ENCODE results near the gene WBP2.

Gene WBP2

DNA sequence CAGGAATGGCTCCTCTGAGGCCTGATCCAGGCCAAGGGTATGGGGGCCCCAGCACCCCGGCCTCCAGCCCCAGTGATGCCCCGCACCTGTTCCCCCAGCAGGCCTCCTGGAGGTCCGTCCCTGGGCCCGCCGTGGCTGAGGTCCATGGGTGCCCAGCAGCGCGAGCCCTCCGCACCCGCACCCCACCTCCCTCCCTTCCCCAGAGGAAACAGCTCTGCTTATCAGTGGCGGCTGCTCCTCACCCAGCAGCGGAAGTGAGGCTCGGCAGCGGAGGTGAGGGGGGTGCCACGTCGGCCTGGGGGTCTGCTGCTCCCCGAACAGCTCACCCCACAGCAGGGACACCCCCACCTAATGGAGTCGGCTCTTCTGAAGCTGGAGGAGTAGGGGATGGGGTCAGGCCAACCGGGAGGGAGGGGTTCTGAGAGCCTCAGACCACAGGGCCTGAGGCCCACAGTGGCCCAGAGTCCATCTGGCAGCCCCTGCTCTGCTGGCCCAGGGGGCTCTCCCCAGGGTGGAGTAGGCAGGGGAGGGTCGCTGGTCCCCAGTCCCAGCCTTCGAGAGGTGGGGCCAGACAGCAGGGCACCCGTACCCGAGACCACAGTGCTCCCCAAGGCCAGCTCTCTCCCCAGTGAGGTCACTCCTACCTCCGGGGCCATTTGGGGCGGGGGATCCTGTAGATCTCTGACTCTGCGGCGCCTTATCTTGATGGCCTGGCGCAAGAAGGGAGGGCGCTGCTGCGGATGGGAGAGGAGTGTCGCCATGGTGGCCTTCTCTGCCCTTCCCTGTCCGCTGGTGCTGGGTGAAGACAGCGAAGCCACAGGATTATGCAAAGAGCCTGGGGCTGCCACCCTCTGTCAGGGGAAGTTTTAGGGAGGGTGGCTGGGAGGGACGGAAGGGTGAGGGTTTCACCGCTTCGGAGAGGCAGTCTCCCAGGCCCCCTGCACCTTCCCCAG is 11.3 kb downstream of the WBP2 start, which contains the start of gene UNC13D:
TSS of gene UNC13D (minus strand) at position 828 of the 953 bp plus-strand sequence. CDS start at position 761, 67 bp downstream.
- DNase-seq = no peak

DNA sequence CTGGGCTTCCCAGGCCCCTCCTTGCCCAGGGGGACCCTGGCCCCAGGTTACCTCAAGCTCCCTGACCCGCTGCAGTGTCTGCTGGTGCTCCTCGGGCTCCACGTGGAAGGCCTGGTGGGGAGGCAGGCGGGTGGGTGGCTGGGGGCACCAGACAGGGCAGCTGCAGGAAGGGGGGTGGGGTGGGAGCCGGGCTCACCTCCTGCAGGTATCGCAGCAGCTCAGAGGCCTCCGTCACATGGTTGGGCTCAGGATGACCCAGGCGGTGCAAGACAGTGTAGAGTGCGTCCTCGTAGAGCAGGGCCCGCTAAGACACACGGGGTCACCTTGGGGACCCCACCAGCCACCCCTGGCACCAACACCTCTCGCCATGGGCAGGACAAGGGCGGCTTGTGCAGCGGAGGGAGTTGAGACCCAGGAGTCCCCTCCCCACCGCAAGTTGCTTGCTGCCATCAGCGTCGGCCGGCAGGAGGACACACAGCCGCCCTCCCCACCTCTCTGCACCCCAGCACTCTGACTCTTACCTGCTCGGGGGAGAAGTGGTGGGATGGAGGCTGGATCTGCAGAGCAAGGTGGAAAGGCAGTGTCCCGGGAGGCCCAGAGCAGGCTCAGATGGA is 12.1 kb downstream of the WBP2 start:
- no peak for DNase-seq

DNA sequence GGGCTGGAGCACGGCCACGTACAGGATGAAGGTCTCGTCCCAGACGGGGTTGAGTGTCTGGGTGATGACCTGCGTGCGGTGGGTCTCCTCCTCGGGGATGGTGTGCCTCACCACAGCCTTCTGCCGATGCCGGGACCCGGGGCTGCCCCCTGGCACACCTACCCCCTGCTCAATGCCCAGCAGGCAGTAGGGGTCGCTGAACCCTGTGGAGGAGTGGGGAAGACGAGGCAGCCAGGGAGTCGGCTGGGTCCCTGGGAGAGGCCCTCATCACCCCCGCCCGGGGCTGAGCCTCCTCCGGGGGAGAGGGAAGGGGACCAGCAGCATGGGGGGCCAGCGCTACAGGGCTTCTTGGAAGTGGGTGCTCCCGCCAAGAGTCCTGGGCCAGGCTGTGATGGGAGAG is 12.7 kb downstream of the WBP2 start:
- DNase-seq = no peak

DNA sequence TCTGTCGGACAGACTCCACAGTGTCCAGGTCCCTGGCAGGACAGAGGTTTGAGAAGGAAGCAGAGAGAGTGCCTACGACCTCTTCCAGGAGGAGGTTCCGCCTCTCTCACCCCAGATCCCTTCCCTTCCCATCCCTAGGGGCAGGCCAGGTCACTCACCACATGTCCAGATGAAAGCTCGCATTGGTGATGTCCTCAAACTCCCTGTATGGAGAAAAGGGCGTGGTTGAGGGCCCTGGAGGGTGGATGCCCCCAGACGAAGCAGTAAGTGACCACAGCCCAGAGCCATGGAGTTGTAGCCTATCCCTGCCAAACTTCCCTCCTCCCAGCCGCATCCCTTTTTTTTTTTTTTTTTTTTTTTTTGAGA is 14.4 kb downstream of the WBP2 start:
- DNase-seq = no peak

DNA sequence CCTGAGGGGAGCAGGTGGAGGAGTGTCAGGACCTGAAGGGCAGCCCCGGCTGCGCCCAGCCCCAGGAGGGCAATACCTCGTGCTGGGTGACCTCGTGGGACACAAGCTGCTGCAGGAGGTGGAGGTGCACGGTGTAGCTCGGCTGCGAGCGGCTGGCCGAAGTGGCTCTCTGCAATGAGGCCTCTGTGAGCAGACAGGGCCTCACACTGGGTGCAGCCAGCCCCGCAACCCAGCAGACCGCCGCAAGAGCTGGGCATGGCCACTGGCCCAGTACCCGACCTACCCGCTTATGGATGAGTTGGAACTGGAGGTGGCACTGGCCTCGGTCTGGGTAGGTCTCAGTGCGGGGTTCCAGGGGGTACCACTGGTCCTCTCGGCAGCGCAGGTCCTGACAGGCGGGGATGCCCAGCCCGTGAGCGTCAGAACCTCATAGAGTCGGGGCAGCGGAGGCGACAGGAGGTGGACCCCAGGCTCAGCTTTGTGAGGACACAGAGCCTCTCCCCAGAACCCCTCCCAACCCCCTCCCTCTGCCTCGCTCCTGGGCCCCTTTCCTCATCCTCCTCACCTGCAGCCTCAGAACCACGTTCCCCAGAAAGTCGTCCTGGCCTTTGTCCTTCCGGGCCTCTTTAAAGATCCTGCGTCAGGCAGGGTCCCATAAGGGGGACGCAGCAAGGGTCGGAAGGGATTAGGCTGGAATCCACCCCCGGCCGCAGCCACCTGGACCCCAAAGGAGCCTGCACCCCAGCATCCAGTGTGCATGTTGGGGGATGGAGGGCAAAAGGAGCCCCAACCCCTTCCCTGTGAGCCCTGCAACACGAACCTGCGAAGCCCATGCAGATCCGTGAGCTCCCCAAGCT is 15.0 kb downstream of the WBP2 start:
- no peak for DNase-seq

DNA sequence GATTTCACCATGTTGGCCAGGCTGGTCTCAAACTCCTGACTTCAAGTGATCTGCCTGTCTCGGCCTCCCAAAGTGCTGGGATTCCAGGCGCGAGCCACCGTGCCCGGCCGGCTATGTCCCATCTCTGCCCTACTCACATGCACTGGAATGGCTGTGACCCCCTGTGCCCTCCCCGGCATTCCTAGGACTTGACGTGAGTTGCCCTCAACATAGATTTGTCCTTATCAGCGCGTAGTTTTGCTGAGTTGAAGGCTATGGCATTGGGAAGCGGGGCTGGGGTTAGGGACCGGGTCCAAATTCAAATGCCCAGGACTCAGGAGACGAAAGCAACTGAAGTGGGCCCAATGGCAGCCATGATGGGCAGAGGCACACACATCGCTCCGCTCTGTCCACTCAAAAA is 16.7 kb downstream of the WBP2 start:
- no peak for DNase-seq

DNA sequence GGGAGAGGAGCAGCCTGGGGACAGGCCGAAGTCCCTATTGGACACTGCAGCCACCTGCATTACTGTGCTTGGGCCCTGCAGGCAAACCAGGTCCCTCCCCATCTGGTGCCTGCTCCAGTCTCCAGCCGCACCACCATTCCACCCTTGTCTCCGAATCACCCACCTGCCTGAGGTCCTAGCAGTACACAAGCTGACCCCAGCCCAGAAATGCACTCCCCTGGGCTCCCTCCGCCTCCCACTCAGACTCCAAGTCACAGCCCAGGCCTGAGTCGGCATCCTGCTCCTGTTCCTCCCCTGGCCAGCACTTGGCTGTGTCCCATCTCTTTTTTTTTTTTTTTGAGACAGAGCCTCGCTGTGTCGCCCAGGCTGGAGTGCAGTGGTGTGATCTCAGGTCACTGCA is 17.2 kb downstream of the WBP2 start:
- DNase-seq = no peak

DNA sequence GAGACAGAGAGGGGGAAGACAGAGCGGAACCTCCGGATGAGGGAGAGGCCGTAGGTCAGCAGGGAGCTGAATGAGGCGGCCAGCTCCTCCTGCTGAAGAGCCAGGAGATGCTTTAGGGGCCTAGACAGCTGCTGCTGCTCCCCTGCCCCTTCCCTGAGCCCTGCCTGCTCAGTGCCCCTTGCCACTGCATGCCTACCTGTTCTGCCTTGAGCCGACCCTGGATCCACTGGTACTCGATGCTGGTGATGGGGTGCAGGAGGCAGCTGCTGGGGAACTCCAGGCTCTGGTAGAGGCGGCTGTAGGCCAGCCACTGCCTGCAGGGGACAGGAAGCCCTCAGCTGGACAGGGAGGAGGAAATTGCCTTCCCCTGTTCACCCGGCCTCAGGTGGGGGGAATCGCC is 18.5 kb downstream of the WBP2 start:
- no peak for DNase-seq

DNA sequence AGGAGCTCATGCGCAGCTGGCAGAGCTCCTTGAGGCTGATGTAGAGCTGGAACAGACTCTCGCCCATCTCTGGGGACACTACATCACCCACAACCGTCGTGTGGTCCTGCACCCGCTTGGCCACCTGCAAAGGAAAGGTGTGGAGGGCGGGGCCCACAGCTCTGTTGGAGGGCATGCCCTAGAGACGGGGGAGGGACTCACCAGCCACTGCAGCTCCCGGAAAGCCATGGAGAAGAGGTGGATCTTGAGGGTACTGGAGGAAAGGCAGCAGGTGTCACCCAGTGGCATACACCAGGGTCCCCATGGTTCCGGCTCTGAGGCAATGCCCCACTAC is 19.5 kb downstream of the WBP2 start:
- no peak for DNase-seq

DNA sequence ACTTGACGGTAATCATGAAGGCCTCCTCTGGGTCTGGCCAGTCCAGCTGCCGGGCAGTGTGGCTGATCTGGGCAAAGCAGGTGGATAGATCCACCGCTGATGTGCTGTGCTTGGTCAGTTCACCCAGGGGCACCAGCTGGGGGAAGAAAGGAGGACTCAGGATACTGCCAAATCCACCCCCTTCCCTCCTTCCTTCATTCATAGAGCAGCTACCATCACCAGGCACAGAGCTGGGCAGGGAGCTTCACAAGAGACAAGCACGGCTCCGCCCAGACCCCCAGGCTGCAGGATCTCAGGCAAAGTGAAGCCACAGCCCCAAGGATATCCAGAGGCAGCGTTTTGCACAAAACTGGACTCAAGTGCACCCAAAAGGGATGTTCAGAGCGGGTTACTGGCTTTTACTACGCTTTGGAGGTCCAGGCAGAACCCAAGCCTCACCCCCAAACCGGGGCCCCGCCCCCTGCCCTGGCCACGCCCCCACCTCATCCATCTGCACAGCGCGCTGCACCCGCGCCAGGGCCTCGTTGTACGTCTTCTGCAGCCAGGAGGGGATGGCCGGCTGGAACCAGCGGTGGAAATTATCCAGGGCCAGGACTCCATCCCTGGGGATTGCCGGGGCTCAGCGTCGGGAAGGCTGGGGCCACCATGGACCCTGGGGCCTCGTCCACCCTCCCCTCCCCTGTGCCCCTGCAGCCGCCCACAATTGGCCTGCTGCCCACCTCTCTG is 20.0 kb downstream of the WBP2 start:
- no peak for DNase-seq

DNA sequence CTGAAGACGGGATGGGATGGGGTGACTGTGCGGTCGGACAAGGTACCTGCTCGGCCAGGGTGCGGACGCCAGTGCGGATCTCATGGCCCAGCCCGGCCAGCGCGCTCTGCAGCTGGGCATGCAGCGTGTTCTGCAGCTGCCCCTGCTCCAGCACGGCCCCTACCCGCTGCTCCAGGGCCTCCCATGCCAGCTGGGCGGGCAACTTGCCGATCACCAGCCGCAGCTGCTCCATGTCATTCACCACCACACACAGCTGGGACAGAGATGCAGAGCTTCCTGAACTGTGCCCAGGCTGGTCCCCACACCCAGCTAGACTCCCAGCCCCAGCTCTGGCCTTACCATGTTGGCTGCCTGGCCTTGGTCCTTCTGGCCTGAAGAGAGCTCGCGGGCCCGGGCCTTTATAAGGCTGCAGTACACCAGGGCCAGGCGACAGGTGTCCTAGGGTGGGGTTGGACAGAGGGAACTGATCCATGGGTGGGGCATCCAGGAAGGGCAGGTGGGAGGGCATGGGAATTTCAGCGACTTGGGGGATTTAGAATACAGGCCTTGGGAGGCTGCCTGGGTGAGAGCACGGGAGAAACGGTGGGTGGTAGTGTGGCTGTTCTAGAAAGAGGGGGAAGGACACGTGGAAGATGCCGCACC is 20.7 kb downstream of the WBP2 start:
- DNase-seq = no peak

DNA sequence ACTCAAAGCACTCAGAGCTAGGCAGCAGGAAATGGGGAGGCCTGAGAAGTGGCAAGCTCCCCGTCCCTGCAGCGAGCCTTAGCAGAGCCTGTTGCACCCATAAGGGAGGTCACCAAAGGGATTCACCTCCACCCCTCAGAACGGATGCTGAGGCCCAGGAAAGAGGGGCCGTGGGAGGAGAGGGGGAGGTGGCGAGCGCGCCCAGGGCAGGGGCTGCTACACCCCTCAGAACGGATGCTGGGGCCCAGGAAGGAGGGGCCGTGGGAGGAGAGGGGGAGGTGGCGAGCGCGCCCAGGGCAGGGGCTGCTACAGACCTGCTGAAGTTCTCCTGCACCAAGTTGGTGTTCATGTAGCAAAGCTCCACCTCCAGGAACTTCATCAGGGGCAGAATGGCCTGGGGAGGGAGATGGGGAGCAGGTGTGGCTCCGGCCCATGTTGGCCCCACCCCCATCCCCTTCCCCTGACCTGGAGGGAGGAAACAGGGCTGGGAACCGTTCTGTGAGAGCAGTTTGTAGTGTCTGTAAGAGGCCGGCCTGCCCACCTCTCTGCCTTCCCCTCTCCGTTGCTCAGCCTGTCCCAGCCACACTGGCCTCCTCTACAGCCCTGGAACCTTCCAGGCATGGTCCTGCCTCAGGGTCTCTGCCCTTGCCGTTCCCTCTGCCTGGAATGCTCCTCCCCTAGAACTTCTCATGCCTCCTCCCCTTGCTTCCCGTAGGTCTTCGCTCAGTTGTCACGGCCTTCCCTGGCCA is 22.3 kb downstream of the WBP2 start:
- DNase-seq = no peak

DNA sequence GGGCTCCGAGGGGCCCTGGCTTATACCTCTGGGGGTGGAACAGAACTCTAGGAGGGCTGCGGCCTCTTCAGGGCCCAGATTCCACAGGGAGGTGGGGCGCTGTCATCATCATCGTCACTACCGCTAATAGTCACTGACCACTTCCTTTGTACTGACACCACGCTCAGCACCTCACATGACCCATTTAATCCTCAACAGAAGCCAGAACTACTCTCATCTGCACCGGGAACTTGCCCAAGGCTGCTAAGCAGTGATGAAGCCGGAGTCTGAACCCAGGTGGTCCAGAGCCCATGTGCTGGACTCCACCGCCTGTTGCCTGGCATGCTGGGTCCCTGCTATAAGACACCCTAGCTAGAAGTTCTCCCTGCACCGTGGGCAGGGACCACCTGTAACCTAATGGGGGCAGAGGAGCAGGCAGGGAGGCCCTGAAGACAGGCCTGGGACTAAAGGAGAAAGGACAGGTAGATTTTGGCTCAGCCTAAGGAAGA is 22.9 kb downstream of the WBP2 start:
- DNase-seq = no peak

DNA sequence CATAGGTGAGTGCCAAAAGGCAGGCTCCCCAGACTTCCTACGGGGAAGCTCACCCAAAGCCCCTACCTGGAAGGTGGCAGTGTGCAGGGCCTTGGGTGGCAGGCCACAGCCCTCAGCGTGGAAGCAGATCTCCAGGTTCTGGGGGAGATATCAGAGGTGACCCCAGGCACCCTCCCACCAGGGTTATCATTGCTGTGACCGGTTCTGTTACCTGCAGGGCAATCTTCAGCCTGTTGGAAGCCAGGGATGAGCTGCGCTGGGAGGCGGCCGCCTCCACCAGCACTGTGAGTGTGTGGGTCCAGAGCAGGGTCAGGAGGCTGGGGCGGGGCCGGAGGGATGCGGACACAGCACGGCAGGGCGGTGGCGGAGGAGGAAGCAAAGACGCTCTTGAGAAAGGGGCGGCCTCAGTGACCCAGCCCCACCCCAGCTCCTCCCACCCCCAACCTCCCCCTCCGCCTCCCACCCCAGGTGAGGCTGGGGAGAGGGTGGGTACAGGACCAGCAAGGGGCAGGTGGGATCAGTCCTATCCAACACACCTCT is 24.0 kb downstream of the WBP2 start:
- DNase-seq = no peak

DNA sequence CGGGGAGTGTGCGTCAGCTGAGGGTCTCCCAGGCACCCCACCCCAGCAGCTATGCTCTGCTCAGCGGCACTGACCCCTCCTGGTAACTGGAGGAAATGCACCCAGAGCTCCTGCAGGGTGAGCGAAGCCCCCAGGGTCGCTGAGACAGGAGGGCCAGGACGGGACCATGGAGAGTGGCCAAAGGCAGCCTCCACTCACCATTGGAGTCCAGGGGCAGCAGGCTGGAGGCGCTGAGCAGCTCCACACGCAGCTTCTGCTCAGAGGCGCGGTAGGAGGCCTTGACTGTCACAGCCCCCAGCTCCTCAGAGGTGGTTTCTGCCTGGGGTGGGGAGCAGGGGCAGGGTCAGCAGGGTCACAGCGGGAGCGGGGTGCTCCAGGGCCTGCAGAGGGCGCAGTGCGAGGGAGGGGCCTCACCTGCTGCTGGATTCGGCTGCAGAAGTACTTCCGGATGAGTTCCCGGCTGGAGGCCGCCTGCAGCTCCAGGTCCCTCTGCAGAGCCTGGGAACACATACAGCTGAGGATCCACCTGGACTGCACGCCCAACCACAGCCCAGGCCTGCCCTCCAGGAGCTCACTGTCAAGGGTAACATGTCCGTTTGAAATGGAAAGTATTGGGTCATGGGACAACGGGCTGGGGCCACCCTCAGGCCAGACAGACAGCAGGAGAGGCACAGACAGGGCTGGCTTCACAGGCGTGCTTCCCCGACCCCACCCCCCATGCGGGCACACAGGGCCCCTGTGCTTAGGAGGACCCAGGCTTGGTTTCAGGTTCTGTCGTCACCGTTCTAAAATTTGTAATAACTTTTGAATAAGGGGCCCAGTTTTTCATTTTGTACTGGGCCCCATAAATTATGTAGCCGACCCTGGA is 24.7 kb downstream of the WBP2 start:
- no peak for DNase-seq

DNA sequence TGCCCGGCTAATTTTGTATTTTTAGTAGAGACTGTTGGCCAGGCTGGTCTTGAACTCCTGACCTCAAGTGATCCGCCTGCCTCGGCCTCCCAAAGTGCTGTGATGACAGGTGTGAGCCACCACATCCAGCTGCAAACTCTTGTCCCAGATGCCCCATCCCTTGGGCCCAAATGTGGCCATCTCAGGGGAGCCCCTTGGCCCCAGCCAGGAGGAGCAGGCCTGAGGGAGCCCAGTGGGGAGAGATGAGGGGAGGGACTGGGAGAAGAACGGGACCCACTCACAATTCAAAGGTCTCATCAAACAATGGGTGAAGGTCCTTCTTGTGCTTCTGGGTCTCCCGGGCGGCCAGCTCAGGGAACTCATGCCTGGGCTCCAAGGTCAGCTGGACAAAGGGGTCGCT is 25.4 kb downstream of the WBP2 start:
- DNase-seq = no peak

DNA sequence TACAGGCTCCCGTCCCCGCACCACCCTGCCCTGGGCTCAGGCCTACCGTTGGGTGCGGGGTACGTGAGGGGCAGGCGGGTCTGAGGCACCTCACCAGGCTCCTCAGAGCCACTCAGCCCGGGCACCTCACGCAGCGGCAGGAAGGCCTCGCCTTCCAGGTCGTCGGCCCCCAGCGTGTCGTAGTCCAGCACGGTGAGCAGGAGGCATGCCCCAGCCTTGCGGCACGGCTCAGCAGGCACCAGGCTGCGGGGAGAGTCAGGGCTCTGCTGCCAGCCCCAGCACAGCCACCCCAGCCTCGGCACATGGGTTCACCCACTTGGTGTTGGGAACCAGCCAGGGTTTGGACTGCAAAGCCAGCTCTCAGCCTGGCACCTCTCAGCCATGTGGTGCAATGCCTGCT is 26.4 kb downstream of the WBP2 start:
- DNase-seq = no peak

DNA sequence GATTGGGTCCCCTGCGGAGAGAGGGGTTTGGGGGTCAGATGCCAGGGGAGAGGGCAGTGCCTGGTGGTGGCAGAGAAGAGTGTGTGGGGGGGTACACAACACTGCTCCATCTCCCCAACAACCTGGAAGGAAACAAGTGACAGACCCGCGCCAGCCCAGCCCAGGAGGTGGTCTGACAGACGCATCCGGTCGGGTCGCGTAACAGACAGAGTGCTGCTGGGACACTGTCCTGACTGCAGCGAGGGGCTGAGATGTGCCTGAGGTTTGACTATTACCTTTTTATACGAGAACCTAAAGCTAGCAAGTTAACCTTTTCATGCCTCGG is 27.1 kb downstream of the WBP2 start:
- DNase-seq = no peak

DNA sequence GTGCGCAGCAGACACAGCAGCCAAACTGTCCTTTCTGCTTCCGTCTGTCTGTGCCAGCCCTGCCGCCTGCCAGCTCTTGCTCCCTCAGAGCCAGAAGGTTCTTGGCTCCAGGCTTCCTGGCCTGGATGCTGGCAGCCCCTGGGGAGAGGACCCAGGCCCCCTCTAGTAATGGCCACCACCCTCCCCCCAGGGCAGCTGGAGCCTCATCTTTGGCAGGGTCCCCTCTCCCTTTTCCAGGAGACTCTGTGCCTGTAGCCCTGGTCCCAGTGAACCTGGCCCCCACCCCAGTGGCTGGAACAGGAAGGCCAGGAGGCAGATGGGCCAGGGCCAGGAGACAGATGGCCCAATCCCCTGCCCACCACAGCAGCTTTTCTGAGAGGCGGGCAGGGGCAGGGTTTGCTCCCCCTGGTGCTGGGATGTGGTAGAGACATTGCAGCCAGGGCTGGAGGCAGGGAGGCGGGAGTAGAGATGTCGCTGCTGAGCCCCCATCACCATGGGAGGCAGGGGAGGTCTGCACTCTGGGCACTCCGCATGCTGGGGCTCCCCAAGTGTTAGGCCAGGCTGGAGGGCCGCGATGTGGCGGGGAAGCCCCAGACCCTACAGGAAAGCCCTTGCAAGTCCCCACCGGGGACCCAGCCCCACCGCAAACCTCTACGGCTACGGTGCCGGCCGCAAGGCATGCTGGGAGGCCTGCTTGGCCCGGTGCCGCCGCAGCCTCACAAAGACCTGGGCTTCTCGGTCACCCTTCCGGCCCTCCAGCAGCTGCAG is 27.6 kb downstream of the WBP2 start:
- DNase-seq = no peak
